CD14-positive monocyte (primary cell): ENCODE results near the gene HMGXB3. TPM values are rescaled to one million over a fixed set of nuclear protein-coding genes. Genes with fewer than 3 reads are reported as not detected.
A peak's percentile ranks its signal among the peaks of the same experiment; 100 is the strongest.

Source experiments
- DNase-seq, 3 donors: peaks; one replicate each; pipeline ENCODE4 v3.0.0-alpha.2; 2011 to 2022
- H2AFZ ChIP-seq: 2 replicates; pipeline ENCODE4 v1.6.0; 2012; ENCODE audit warnings: mild to moderate bottlenecking, low read depth, low read length, inconsistent platforms; ENCODE audit not compliant: insufficient read depth, poor library complexity, severe bottlenecking
- H3K27ac ChIP-seq, 2 donors: 1 replicate in 1 of 2; 2 replicates in 1 of 2; pipeline ENCODE4 v1.5.1; 2012 to 2013; ENCODE audit warnings: low read length in 2 of 2, control low read depth in 1 of 2, inconsistent platforms in 1 of 2, low read depth in 1 of 2, mild to moderate bottlenecking in 1 of 2
- H3K27me3 ChIP-seq, 2 donors: one replicate each; pipeline versions ENCODE4 v1.6.0 to v1.6.1; 2011 to 2013; ENCODE audit warnings: low read length in 2 of 2; ENCODE audit not compliant: control insufficient read depth in 2 of 2, insufficient read depth in 2 of 2
- H3K36me3 ChIP-seq, 2 donors: replicated peaks in 1 of 2; 1 replicate in 1 of 2; 2 replicates in 1 of 2; pipeline versions ENCODE4 v1.5.1 to v1.6.1; 2012 to 2013; ENCODE audit warnings: low read length in 2 of 2, control low read depth in 1 of 2, inconsistent platforms in 1 of 2, mild to moderate bottlenecking in 1 of 2; ENCODE audit not compliant: insufficient read depth in 2 of 2, control insufficient read depth in 1 of 2
- H3K4me1 ChIP-seq, 2 donors: 1 replicate in 1 of 2; 2 replicates in 1 of 2; pipeline versions ENCODE4 v1.5.1 to v1.6.1; 2012 to 2013; ENCODE audit warnings: low read length in 2 of 2, control low read depth in 1 of 2, inconsistent platforms in 1 of 2, mild to moderate bottlenecking in 1 of 2, moderate library complexity in 1 of 2; ENCODE audit not compliant: insufficient read depth in 2 of 2, control insufficient read depth in 1 of 2
- H3K4me2 ChIP-seq: replicated peaks from 2 replicates; pipeline ENCODE3; 2012; ENCODE audit warnings: low read length, moderate library complexity, mild to moderate bottlenecking; ENCODE audit not compliant: poor library complexity, severe bottlenecking; ENCODE audit errors: extremely low read depth
- H3K4me3 ChIP-seq, 3 experiments: fragments of 200-600 bp in 1 of 3; sonication (generic) in 1 of 3; replicated peaks in 1 of 3; 1 replicate in 2 of 3; 2 replicates in 1 of 3; pipeline ENCODE4 v1.5.1; 2011 to 2013; ENCODE audit warnings: low read length in 3 of 3, mild to moderate bottlenecking in 3 of 3, control low read depth in 2 of 3, low read depth in 2 of 3, inconsistent platforms in 1 of 3, moderate library complexity in 1 of 3
- H3K79me2 ChIP-seq: 2 replicates; pipeline ENCODE4 v1.6.0; 2012; ENCODE audit warnings: mild to moderate bottlenecking, control low read depth, inconsistent platforms, low read length, moderate library complexity; ENCODE audit not compliant: insufficient read depth
- H3K9ac ChIP-seq: 2 replicates; pipeline ENCODE4 v1.6.0; 2017; ENCODE audit warnings: low read length, mild to moderate bottlenecking; ENCODE audit not compliant: insufficient read depth, poor library complexity, severe bottlenecking
- H3K9me3 ChIP-seq, 2 donors: replicated peaks in 1 of 2; 1 replicate in 1 of 2; 2 replicates in 1 of 2; pipeline versions ENCODE4 v1.5.1 to v1.6.1; 2012 to 2013; ENCODE audit warnings: low read length in 2 of 2, control low read depth in 1 of 2; ENCODE audit not compliant: control insufficient read depth in 1 of 2, insufficient read depth in 1 of 2
- H4K20me1 ChIP-seq: 2 replicates; pipeline ENCODE4 v1.6.0; 2012; ENCODE audit warnings: mild to moderate bottlenecking, low read length, control low read depth, moderate library complexity; ENCODE audit not compliant: insufficient read depth
- H3K27ac Mint-ChIP-seq, 7 donors: one replicate each; pipeline ENCODE4 v1.8.0; 2020; ENCODE audit warnings: mild to moderate bottlenecking in 7 of 7, mixed read lengths in 7 of 7, moderate library complexity in 6 of 7, inconsistent platforms in 2 of 7
- H3K27me3 Mint-ChIP-seq, 3 donors: one replicate each; pipeline ENCODE4 v1.8.0; 2021 to 2022; ENCODE audit warnings: low read depth in 3 of 3, mild to moderate bottlenecking in 3 of 3, mixed read lengths in 3 of 3, moderate library complexity in 3 of 3, inconsistent platforms in 1 of 3
- H3K36me3 Mint-ChIP-seq, 2 donors: one replicate each; pipeline ENCODE4 v1.8.0; 2020; ENCODE audit warnings: mixed read lengths in 2 of 2, inconsistent platforms in 1 of 2, mild to moderate bottlenecking in 1 of 2
- H3K4me1 Mint-ChIP-seq: one replicate; pipeline ENCODE4 v1.8.0; 2020; ENCODE audit warnings: mild to moderate bottlenecking, mixed read lengths
- H3K4me3 Mint-ChIP-seq, 2 donors: one replicate each; pipeline ENCODE4 v1.8.0; 2020; ENCODE audit warnings: mild to moderate bottlenecking in 2 of 2, mixed read lengths in 2 of 2, moderate library complexity in 1 of 2
- H3K9me3 Mint-ChIP-seq, 7 donors: one replicate each; pipeline ENCODE4 v1.8.0; 2020 to 2022; ENCODE audit warnings: mixed read lengths in 7 of 7, mild to moderate bottlenecking in 6 of 7, moderate library complexity in 6 of 7, inconsistent platforms in 2 of 7
- CTCF ChIP-seq: fragments of 200-600 bp; IDR thresholded peaks from one replicate; pipeline ENCODE4 v1.8.0; 2022; ENCODE audit warnings: antibody characterized with exemption, mild to moderate bottlenecking
- WGBS: methylation state at CpG from one replicate; pipeline ENCODE4 v1.1.5; 2013; ENCODE audit warnings: missing lambda C conversion rate; ENCODE audit not compliant: insufficient coverage; 5-methylcytosine and 5-hydroxymethylcytosine counted together
- intact Hi-C, 2 donors: fragments of 100-400 bp; cut with micrococcal nuclease; formaldehyde crosslinking; loops; one replicate each; pipeline versions ENCODE4 v1.15.0 to v1.15.1; 2023
- polyA plus RNA-seq, 3 donors: library from polyadenylated mRNA; depleted of rRNA in 1 of 3; unstranded in 2 of 3; stranded (reverse) in 1 of 3; fragments of 300-500 nt in 2 of 3; fragments of >200 nt in 1 of 3; fragmentation: Illumina TruSeq in 2 of 3; gene quantifications; 1 replicate in 2 of 3; 2 replicates in 1 of 3; pipeline ENCODE4 v1.2.3, GENCODE V29; 2012 to 2021

Gene HMGXB3
- polyA plus RNA-seq, 3 donors, result 3.1 to 22.9 (median 6.2) TPM

DNA sequence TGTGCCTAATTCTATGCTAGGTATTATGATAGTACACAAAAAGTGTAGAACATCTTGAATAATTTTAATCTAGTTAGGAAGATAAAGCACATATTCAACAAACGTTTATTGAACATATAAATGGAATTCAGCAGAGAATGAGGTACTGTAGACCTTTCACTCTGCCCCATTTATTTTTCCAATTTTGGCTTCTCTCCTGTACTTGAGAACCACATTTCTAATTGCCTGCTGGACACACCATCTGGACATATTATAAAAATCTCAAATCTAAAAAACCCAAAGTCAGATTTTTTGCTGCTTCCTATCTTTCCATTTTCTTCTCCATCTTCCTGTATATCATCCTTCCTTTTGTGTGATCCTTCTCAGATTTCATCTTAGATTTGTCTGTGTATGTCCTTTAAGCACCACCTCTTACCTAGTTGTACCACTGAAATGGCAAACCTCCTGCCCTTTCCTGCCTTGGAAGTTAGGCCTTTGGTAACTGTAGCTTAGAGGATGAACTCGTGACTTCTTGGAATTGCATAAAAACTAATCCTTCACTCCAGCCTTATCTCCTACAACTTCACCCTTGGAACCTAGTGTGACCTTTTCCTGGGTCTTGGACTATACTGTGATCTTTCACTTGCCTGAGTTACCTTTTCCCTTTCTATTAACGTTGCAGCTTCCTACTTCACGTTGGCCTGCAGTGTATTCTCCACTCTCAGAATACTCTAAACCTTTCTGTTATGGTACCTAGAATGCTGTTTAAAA, 31.2 kb upstream of the HMGXB3 start:
- peaks cover 8 to 26% of the 10 kb centered on the region in 2 donors for H3K36me3 Mint-ChIP-seq
- DNase-seq, result no peak
- no peaks in the 10 kb centered on the region for H3K9me3 Mint-ChIP-seq
- no peak overlapping the region for H3K27ac ChIP-seq
- no peak for TF ChIP-seq CTCF
- no peaks in the 10 kb centered on the region for H3K4me1 Mint-ChIP-seq
- no peaks in the 10 kb centered on the region for H3K27me3 Mint-ChIP-seq
- H3K27me3 ChIP-seq, result no peaks in the 10 kb centered on the region
- H3K79me2 ChIP-seq, result peaks cover 23% of the 10 kb centered on the region
- WGBS, result no CpG with 5 or more reads among the region's 4 CpGs
- H4K20me1 ChIP-seq, result no peaks in the 10 kb centered on the region
- no peak overlapping the region for H2AFZ ChIP-seq
- peaks cover 0 to 4% of the 10 kb centered on the region in 2 donors for H3K36me3 ChIP-seq
- H3K4me3 ChIP-seq, result no peak overlapping the region
- no peaks in the 10 kb centered on the region for H3K4me1 ChIP-seq
- intact Hi-C loops, result no loop called here
- no peaks in the 10 kb centered on the region for H3K9me3 ChIP-seq
- peak overlapping the region in 1 of 7 donors; percentile 43 for H3K27ac Mint-ChIP-seq
- no peak overlapping the region for H3K4me2 ChIP-seq
- H3K4me3 Mint-ChIP-seq, result no peak overlapping the region
- no peak overlapping the region for H3K9ac ChIP-seq

DNA sequence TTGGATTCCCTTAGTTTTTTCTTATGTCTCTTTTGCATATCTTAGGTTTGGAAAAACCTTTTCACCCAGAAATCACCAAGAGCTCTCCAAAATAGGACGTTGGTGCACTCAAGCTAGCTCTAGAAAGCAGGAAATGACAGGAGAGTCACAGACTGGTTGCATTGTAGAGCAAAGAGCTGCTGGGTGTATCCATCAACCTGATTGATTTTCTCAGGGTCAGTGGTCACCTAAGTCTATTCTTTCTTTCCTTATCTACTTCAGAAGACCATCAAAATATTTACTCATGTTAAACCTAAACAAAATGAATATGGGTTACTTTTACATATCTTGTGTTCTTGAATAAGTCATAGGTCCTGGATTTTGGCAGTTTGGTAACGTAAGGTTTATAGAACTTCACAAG, 25.1 kb upstream of the HMGXB3 start:
- Mint-ChIP-seq H3K36me3 (peaks cover 41 to 55% of the 10 kb centered on the region in 2 donors), H3K27me3 (no peaks in the 10 kb centered on the region), H3K27ac (no peak overlapping the region), H3K4me3 (no peak overlapping the region), H3K4me1 (no peaks in the 10 kb centered on the region), H3K9me3 (no peaks in the 10 kb centered on the region)
- Histone ChIP-seq H2AFZ (no peak overlapping the region), H3K27me3 (no peaks in the 10 kb centered on the region), H3K4me3 (no peak overlapping the region), H4K20me1 (no peaks in the 10 kb centered on the region), H3K9ac (no peak overlapping the region), H3K36me3 (peaks cover 22 to 40% of the 10 kb centered on the region in 2 donors), H3K27ac (no peak overlapping the region), H3K4me2 (no peak overlapping the region), H3K4me1 (no peaks in the 10 kb centered on the region), H3K79me2 (peaks cover 8% of the 10 kb centered on the region), H3K9me3 (no peaks in the 10 kb centered on the region)
- DNase-seq, result no peak
- no peak for TF ChIP-seq CTCF
- intact Hi-C loops, result no loop called here
- WGBS, result 79% methylated on average over 2 of the region's 2 CpGs
